Measurements from ENCODE around the gene IQSEC1. TPM values are rescaled to one million over a fixed set of nuclear protein-coding genes. Genes with fewer than 3 reads are reported as not detected.
A peak's percentile ranks its signal among the peaks of the same experiment; 100 is the strongest.

The IQSEC1 gene
- total and polyA plus RNA-seq, 9 of the 15 experiments (the other 6 are each of a cell fraction or from before 2014, with no cell fraction given), result 0.56 to 39.0 (median 6.8) TPM

DNA sequence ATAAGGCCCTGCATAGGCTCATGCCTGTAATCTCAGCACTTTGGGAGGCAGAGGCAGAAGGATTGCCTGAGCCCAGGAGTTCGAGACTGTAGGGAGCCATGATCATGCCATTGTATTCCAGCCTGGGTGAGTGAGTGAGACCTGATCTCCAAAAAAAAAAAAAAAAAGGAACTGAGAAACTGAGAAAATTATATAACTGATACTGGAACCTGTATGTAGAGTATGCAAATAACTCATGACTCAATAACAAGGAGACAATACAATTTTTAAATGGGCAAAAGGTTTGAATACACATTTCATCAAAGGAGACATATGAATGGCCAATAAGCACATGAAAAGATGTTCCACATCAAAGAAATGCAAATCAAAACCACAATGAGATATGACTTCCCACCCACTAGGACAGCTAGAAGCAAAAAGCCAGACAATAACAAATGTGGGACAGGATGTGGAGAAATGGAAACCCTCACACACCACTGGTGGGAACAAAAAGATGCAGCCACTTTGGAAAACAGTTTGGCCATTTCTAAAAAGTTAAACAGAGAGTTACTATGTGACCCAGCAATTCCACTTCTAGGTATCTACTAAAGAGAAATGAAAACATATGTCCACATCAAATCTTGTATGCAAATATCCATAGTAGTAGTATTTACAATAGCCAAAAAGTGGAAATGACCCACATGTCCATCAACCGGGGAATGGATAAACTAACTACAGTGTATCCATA lies 70.7 kb downstream of the IQSEC1 start (continued):
- TF ChIP-seq, protein P1, sequence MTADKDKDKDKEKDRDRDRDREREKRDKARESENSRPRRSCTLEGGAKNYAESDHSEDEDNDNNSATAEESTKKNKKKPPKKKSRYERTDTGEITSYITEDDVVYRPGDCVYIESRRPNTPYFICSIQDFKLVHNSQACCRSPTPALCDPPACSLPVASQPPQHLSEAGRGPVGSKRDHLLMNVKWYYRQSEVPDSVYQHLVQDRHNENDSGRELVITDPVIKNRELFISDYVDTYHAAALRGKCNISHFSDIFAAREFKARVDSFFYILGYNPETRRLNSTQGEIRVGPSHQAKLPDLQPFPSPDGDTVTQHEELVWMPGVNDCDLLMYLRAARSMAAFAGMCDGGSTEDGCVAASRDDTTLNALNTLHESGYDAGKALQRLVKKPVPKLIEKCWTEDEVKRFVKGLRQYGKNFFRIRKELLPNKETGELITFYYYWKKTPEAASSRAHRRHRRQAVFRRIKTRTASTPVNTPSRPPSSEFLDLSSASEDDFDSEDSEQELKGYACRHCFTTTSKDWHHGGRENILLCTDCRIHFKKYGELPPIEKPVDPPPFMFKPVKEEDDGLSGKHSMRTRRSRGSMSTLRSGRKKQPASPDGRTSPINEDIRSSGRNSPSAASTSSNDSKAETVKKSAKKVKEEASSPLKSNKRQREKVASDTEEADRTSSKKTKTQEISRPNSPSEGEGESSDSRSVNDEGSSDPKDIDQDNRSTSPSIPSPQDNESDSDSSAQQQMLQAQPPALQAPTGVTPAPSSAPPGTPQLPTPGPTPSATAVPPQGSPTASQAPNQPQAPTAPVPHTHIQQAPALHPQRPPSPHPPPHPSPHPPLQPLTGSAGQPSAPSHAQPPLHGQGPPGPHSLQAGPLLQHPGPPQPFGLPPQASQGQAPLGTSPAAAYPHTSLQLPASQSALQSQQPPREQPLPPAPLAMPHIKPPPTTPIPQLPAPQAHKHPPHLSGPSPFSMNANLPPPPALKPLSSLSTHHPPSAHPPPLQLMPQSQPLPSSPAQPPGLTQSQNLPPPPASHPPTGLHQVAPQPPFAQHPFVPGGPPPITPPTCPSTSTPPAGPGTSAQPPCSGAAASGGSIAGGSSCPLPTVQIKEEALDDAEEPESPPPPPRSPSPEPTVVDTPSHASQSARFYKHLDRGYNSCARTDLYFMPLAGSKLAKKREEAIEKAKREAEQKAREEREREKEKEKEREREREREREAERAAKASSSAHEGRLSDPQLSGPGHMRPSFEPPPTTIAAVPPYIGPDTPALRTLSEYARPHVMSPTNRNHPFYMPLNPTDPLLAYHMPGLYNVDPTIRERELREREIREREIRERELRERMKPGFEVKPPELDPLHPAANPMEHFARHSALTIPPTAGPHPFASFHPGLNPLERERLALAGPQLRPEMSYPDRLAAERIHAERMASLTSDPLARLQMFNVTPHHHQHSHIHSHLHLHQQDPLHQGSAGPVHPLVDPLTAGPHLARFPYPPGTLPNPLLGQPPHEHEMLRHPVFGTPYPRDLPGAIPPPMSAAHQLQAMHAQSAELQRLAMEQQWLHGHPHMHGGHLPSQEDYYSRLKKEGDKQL (CRISPR knock-in tag; IDR thresholded peaks at IDR 0.05; ENCODE audit: borderline replicate concordance), result no peak
- TF ChIP-seq BCL6 (CRISPR knock-in tag; IDR thresholded peaks at IDR 0.05), result no peak
- TF ChIP-seq POLR3A (IDR thresholded peaks at IDR 0.05; ENCODE audit: borderline replicate concordance, extremely low read depth, insufficient read depth, insufficient read length), result no peak
- no peak for TF ChIP-seq ZNF785 (CRISPR knock-in tag; IDR thresholded peaks at IDR 0.05)
- TF ChIP-seq CHCHD3 (CRISPR knock-in tag; IDR thresholded peaks at IDR 0.05), result peak; percentile 93; the same call in 1 of the 2 replicates
- TF ChIP-seq, protein P2, sequence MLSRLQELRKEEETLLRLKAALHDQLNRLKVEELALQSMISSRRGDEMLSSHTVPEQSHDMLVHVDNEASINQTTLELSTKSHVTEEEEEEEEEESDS (CRISPR knock-in tag; IDR thresholded peaks at IDR 0.05), result peak; percentile 85
- no peak for TF ChIP-seq CAMTA2 (CRISPR knock-in tag; conservative IDR thresholded peaks at IDR 0.05)
- no peak for TF ChIP-seq ZNF217 (CRISPR knock-in tag; IDR thresholded peaks at IDR 0.05)
- TF ChIP-seq EP400 (IDR thresholded peaks at IDR 0.05), result peak; percentile 18; the same call in 1 of the 2 replicates
- TF ChIP-seq ZC3H4 (CRISPR knock-in tag; IDR thresholded peaks at IDR 0.05; ENCODE audit: borderline replicate concordance), result 0 out of 2 replicates have a peak, but pooled peaks have one; percentile 21
- TF ChIP-seq TSC22D4 (tag; IDR thresholded peaks at IDR 0.05), result no peak
- TF ChIP-seq, protein P3, sequence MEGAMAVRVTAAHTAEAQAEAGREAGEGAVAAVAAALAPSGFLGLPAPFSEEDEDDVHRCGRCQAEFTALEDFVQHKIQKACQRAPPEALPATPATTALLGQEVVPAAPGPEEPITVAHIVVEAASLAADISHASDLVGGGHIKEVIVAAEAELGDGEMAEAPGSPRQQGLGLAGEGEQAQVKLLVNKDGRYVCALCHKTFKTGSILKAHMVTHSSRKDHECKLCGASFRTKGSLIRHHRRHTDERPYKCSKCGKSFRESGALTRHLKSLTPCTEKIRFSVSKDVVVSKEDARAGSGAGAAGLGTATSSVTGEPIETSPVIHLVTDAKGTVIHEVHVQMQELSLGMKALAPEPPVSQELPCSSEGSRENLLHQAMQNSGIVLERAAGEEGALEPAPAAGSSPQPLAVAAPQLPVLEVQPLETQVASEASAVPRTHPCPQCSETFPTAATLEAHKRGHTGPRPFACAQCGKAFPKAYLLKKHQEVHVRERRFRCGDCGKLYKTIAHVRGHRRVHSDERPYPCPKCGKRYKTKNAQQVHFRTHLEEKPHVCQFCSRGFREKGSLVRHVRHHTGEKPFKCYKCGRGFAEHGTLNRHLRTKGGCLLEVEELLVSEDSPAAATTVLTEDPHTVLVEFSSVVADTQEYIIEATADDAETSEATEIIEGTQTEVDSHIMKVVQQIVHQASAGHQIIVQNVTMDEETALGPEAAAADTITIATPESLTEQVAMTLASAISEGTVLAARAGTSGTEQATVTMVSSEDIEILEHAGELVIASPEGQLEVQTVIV (CRISPR knock-in tag; IDR thresholded peaks at IDR 0.05; ENCODE audit: borderline replicate concordance), result no peak
- TF ChIP-seq, protein P4, sequence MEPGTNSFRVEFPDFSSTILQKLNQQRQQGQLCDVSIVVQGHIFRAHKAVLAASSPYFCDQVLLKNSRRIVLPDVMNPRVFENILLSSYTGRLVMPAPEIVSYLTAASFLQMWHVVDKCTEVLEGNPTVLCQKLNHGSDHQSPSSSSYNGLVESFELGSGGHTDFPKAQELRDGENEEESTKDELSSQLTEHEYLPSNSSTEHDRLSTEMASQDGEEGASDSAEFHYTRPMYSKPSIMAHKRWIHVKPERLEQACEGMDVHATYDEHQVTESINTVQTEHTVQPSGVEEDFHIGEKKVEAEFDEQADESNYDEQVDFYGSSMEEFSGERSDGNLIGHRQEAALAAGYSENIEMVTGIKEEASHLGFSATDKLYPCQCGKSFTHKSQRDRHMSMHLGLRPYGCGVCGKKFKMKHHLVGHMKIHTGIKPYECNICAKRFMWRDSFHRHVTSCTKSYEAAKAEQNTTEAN (CRISPR knock-in tag; IDR thresholded peaks at IDR 0.05), result no peak
- TF ChIP-seq ZNF436 (CRISPR knock-in tag; IDR thresholded peaks at IDR 0.05), result peak; percentile 87
- no peak for TF ChIP-seq NUFIP1 (IDR thresholded peaks at IDR 0.05; ENCODE audit: partially characterized antibody)
- TF ChIP-seq HDAC6 (IDR thresholded peaks at IDR 0.05; ENCODE audit: low read depth, low read length), result no peak
- TF ChIP-seq RAD51 (IDR thresholded peaks at IDR 0.05; ENCODE audit: borderline replicate concordance, low read depth), result no peak
- TF ChIP-seq ZNF584 (CRISPR knock-in tag; IDR thresholded peaks at IDR 0.05; ENCODE audit: low read depth), result no peak
- peak; percentile 6; the same call in 1 of the 2 replicates for TF ChIP-seq MAFF (IDR thresholded peaks at IDR 0.05; ENCODE audit: low read length)
- no peak for TF ChIP-seq BMI1 (IDR thresholded peaks at IDR 0.05; ENCODE audit: low read length)
